HG03575 (cell line): Measurements from ENCODE around the gene SEZ6L.

Experiments
- ATAC-seq: cut with Tn5 transposase; IDR thresholded peaks from one replicate; pipeline ENCODE4 v1.9.1; 2021; ENCODE audit not compliant: unreplicated experiment, insufficient number of reproducible peaks, low FRiP score; ENCODE audit errors: extremely low read depth

The SEZ6L gene

DNA sequence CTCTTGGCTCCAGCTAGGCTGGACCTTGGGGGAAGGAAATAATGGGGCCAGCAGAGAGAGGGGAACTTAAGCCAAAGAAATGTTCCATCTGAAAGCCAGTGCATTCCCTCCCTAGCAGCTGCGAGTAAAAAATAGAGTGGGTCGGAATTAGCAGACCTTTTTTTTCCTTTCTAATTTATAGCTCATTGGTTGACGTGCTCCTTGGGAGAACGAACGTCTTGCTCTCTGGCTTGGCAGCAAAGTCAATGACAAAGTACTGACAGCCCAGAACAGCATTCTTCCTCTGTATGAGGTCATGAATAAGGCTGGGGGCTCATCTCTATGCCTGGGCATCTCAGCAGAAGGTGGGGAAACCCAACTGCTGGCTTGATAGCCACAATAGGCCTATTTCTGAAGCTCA lies 65.0 kb downstream of the SEZ6L start:
- no peak for ATAC-seq

DNA sequence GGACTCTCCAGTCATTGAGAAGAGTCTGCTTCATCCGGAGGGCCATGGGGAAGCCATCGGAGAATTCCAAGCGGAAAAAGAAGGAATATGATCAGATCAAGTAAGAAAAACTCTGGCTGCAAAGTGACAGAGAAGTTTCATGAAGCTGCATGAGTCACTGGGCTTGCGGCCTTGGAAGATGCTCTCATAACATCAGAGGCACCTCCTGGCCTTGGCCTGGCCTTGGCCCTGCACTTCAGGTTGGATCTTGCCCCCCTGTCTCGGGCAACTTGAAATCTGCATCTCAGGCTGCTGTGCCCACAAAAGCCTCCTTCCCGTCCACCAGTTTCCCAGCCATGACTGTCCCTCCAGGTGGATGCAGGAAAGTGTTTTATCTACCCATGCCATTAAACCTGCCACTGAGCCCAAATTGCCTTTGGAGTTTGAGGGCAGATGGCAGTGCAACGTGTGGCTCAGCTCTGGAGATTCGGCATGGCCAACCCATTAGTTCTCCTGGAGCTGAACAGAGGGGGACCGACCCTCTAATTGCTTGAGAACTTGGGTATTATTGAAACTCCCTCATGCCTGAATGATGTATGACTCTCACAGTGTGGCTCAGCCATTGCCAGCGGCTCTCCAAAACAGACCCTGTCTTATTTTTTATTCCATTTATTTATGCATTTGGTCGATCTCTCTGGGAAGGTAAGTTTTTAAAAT lies 66.7 kb downstream of the SEZ6L start:
- no peak for ATAC-seq

DNA sequence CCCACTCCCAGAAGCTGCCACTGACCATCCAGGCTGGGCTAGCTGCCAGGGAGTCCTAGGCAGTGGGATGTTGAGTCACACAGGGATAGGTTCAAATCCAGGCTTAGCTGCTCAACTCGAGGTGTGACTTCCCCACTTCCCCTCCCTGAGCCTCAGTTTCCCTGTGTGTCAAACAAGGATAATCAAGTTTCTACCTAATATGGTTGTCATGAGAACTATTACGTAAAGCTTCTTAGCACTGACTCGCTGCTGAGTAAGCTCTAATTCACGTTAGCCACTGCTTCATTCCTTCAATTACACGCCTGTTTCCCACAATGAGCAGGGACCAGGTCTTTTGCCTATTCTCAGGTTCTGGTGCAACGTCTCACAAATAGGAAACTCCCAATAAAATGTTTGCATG lies 67.7 kb downstream of the SEZ6L start:
- ATAC-seq = no peak

DNA sequence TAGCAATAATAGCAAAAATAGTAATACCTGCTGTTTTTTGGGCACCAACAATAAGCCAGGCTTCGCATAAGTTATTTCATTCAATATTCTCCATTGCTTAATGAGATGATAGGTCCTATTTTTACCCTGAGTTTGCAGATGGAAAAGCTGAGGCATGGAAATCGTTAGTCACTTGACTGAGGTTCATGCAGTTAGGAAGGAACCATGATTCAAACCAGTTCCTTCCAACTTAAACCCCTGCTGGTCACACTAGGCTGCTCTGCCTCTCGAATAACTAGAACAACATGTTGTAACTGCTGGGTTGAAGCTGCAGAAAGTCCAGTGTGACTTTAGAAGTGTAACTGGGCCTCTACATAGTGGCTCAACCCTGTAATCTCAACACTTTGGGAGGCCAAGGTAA lies 69.3 kb downstream of the SEZ6L start:
- no peak for ATAC-seq

DNA sequence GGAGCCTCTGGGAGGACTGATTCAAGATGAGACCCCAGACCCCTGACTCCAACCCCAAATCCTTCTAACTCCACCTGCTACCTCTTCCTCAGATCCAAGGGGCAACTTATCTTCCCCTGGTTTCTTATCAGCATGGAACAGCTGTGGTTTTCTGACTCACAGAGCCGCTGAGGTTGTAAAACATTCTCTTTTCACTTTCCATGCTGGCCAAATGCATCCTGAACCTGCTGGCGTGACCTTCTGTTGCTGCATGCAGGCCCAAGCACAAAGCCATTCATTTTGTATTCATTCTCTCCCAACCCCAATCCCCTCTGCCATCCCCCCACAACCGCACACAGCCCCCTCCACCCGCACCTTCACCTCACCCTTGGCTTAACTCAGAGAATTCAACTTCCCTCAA lies 70.3 kb downstream of the SEZ6L start:
- no peak for ATAC-seq

DNA sequence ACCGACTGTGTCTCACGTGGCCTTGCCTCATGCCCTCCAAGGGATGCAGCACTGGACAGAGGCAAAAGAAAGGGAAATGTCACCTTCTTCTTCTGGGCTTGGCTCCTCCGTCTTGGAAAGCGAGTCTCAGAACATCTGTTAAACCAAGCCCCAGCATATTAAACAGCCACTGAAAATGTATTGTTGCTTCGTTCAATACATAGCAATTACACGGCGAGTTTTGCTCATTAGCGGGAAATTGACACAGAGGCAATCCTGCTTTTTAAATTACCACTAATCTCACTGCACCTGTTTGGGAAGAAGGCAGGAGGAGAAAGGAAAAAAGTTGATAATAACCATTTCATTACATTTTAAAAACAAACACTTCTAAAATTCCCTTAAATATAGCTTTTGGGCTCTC lies 72.1 kb downstream of the SEZ6L start:
- no peak for ATAC-seq

DNA sequence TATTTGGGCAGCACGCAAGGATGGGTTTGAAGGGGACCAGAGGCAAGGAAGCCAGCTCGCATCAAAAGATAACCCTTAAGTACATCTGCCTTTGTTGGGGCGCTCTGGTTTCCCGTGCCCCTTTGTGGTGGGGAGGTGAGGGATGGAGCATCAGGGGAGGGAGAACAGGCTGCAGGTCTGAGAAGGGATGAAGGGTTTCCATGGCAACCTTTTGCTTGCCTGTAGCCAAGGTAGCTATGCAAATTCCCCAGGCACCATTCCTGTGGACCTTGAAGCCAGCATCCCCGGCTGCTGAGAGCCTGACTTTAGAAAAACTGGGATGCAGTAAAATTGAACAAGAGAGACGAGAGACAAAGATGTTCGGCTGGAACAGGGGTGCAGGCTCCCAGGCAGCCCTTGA lies 75.7 kb downstream of the SEZ6L start:
- no peak for ATAC-seq

DNA sequence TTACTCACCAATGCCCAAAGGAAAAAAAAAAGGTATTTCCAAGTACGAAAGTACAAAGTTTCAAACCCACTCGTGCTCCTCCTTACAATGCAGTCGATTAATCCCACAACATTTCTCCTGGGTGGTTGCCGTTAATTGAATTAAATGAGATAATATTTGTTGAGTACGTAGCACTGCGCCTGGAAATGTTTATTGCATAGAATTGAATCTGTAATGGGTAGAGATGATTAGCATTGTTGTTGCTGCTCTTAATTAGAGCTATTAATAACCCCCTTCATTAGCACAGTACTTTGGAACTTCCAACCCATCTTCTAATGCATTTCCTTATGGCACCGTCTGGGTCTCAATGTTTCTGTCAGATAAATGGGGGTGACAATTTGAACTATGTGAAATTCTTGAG lies 77.3 kb downstream of the SEZ6L start:
- no peak for ATAC-seq

DNA sequence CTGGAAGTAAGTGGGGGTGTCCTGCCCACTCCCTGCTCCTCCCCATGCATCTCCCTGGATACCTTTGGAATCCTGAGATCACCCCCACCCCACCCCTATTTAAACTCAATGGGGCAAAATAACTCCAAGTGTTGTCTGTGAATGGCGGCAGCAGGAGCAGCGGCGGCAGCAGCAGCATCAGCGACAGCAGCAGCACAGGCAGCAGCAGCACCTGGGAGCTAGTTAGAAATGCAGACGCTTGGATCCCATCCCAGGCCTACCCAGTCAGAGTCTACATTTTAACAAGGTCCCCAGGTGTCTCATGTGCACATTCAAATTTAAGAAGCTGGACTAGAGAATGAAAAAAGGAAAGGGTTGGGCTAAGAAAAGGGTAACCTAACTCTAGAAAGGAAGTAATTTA lies 82.6 kb downstream of the SEZ6L start:
- no peak for ATAC-seq

DNA sequence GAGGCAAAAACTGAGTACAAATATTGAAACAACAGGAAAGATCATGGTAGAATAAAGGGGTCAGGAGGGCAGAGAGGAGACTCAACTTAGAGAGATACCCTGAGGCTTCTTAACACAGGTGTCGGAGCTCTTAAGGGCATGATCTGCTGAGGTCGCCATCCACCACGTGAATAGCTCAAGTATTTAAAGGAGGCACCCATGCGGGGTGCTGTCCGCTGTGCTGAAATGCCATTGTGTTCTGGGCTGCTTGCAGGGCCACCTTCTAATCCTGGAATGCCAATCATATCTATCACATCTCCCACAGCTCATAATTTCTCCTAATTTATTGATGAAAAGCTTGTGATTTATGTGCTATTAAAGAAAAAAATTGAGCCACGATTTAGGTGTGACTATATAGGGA lies 90.2 kb downstream of the SEZ6L start:
- ATAC-seq = no peak

DNA sequence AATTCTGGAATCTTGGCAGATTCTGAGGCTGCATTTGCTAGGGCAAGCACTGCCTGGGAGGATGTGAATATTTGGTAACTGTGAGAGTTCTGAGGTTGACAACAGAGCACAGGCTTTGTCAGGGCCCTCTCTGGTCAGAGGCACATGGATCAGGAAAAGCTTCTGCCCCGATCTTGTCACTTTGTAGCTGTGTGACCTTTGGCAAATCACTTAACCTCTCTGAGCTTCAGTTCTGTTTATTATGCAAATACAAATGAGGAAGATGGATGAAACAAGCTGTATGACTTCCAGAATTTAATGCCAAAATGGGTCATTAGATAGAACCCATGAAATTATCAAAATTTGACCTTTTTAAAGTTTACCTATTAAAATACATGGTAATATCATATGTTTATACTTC lies 94.9 kb downstream of the SEZ6L start:
- no peak for ATAC-seq

DNA sequence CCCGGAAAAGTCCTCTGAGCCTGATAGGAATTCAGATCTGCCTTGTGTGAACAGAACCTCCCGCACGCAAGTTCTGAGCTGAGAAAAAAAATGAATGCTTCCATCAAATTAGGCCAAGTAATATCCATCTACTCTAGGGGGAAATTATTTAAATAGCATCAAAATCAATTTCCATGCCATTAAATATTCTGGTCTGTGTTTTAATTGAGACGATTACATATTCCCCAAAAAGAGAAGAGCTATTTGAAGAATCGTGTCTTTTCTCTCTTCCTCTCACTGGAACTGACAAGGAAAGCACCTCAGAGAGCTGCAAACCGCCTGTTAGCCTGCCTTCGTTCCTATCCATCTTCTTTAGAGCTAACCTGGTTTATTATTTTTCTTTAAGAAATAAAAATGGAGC lies 96.0 kb downstream of the SEZ6L start:
- ATAC-seq = no peak

DNA sequence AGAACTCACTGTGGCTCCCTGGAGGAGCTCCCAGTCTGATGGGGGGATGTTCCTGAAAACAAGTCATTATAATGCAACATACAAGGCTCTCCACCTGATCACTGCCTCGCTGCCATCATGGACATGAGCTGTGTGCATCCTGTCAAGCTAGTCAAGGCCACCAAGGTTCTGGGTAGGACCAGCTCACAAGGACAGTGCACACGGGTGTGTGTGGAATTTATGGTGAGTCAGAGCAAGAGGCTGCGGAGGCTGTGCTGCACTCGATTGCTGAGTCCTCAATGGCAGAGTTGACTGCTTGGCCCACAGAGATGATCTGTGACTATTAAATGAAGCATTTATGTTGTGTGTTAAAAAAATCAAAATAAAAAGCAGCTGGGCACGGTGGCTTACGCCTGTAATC lies 96.6 kb downstream of the SEZ6L start:
- no peak for ATAC-seq

DNA sequence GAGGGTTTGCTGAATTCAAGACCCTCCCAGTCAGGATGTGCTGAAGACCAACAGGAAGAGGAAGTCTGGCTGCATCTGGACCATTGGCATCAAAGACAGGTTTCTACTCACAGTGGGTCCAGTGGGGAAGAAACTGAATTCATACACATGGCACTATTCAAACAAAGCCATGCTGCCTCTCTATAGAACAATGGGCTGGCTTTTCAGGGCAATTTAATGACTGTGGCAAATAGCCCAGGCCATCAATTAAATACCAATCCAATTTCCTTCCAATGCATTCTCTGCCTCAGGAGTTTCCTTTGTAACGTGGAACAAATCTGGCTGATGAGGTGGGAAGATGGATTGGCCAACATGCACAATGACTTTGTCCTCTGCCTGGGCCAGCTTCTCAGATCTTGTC lies 98.6 kb downstream of the SEZ6L start:
- ATAC-seq = no peak

DNA sequence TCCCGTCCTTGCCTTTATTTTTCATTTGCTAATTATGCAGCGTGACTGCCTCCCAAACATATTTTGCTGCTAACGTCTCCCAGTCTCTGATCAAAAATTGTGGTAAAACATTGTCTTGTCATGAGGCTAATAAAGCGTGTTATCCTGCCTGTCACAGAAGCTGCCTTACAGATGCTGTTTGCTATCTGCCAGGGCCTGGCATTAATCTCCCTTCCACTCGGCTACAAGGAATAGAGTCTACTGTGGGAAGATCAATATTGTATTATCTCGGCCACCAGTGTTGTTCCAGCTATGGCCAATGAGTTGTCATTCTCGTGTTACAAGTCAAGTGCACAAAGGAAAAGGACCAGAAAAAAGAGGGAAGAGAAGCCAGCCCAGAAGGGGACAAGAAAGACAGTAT lies 100.3 kb downstream of the SEZ6L start:
- no peak for ATAC-seq

DNA sequence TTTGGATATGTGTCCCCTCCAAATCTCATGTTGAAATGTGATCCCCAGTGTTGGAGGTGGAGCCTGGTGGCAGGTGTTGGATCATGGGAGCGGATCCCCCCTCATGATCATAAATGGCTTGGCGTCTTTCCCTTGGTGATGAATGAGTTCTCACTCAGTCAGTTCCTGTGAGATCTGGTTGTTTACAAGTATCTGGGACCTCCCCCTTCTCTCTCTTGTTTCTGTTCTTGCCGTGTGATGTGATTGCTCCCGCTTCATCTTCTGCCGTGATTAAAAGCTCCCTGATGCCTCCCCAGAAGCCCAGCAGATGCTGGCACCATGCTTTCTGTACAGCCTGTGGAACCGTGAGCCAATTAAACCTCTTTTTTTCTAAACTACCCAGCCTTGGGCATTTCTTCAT lies 102.2 kb downstream of the SEZ6L start:
- no peak for ATAC-seq

DNA sequence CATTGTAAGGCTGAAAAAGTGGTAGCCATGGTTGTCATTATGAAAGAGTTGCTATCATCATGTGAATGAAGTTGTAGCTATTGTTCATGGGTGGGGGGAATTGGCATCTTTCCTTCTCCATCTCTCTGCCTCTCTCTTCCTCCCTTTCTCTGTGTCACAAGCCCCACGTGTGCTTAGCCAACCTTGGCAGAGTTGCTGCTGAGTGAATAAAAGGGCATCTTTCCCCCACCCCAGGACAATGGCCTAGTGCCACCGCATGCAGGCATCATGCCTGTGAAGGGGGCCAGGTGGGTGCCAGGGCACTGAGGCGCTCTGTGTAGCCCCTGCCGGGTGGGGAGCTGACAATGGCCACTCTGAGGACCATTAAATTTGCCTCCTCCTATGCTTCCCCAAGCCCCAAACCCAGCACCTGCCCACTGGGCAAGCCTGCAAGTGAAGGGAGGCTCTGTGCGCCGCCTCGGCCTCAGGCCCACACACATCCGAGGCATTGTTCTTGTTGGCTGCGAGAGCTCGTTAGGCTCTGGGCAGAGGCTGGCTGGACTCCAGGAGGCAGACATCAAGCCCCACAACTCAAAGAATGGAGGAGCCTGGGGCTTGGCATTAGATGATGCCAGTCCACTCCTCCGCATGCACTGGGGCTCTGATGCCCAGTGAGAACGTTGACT lies 103.9 kb downstream of the SEZ6L start:
- ATAC-seq = no peak

DNA sequence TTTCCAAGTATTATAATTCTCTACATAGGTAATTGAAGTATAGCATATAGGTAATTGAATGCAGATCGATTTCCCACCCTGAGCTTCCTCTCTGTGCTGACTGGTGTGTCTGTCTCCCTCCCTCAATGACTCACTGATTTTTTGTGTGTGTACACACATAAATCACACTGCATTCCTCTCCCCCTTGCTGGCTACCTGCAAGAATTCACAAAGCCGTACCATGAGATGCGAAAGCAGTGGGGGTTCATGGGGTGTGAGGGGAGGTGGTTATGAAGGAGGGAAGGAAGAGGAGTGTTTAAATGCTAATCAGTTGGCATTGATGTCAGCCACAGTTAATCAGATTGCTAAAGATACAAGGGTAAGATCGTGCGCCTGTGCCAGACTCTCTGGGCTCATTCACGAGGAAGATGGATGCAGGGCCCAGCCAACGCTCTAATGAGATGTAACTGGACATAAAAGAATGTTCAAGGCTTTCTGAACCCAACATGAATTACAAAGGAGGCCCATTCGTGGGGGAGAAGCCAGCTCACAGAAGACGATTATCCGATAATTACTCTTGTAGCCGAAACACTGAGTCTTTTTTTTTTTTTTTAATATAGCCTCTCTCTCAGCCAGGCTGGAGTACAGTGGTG lies 107.4 kb downstream of the SEZ6L start:
- no peak for ATAC-seq

DNA sequence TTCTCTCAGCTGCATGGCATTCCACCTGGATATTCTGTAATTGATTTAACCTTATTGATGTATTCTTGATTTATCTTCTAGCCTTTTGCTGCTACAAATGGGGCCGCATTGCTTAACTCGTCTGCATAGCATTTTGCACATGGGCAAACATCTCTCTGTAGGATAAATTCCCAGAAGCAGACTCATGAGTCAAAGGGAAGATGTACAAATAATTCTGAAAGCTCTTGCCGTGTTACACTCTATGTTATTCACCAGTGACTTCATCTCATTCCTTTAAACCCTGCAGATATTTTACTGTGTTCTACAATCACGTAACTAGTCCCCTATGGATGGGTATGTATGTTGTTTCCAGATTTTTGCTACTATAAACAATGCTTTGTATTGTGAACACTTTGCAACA lies 112.7 kb downstream of the SEZ6L start:
- ATAC-seq = no peak

DNA sequence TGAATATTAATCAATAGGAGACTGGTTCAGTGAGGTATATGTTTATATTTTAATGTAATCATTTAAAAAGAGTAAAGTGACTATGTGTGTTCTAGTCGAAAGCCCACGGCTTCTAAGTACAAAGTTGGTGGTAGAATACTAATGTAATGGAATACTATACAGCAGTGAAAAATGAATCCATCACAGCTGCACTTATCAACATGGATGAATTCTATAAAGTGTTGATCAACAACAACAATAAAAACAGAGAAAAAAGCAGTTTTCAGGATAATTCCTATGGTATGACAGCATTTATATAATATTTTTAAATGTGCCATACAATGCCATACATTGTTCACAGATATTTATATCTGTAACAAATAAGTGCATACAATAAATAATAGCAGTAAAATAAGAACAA lies 114.1 kb downstream of the SEZ6L start:
- ATAC-seq = no peak

DNA sequence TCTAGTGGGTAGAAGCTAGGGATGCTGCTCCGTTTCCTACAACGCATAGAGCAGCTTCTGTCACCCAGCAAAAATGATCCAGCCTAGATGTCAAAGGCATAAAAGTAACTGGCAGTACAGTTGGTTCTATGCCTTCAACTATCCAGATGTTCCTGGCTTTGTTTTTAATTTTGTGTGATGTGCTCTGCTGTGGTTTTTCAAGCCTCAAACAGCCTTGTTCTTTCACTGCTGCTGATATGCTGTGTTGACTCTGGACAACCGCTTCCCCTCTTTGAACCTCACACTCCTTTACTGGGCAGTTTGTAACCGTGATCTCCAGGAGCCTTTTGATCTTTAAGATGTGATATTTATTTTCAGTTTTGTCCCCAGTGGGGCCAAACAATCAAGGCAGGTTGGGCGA lies 116.4 kb downstream of the SEZ6L start:
- ATAC-seq = no peak
